NCI-H2081 treated with DMSO at 0.1 percent for 48 hours (cell line): ENCODE measurements around the gene MRPS35.
A peak's percentile ranks its signal among the peaks of the same experiment; 100 is the strongest.

ENCODE experiments used
- DNase-seq: peaks from one replicate; lab custom pipeline; 2025; lab: John Stamatoyannopoulos, UW

MRPS35 gene

DNA sequence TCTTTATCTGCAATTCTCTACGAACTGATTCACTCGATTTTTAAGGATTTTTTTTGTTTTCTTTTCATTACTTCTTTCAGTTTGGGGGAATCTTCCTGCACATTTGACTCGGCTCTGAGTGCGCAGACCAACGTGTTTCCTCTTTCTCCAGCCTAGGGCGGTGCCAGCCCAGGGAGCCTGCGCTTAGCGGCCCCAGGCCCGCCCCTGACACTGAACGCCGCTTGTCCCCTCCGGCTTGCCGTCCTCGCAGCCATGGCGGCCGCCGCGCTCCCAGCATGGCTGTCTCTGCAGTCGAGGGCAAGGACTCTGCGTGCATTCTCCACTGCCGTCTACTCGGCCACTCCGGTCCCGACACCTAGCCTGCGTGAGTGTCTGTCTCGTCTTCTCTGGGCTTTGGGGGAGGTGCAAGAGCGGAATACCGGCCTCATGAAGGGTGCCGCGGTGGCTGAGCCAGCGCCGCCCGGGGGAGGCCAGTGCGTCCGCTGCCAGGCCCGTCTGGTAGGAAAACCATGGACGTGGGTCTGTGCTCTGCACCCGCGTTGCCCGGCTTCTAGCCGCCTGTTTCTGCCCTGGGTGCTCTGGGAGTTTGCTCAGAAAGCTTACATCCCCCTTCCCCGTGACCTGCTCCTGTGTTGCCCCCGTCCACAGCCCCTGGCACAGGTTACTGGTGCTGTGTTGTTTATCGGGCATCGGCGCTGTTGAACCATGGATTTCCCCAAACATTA, at the start of gene MRPS35:
Gene MRPS35, plus strand, starts transcription at position 241 of the 725 bp plus-strand sequence. Its CDS starts 12 bp downstream, at position 253.
- DNase-seq, result peak; percentile 27

DNA sequence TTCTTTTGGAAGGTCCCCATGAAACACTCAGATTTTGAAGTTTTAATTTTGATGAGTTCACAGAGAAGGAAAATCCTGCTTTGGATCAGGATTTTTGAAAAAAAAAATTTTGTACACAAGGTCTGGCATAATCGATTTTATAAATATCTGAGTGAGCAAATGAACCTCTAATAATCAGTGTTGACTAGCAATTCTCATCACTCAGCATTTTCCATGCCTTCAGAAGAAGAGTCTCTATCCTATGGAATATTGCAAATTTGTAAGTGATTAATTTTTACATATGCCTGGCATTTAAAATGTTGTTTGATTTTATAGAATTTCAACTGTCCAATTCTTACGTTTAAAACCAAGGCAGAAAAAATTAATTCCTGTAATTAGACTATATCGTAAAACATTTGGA, 44.9 kb upstream of the MRPS35 start:
- DNase-seq, result no peak

- no peak for DNase-seq
Observed at GRCh38 chr12:27666510-27666909, 44.1 kb upstream of the MRPS35 start.

DNA sequence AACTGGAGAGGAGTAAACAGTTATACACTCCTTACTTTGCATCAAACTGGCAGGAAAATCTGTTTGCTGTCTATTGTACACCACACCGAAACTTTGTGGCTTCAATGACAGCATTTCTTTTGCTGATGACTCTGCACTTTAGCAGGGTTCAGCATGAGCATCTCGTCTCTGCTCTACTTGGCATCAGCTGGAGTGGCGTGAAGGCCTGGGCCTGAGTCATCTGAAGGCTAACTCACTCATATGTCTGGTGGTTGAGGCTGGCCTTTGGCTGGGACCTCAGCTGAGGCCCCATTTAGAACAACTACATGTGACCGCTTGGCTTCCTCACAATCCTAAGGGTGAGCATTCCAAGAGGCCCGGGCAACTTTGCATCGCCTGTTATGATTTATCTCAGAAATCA, 43.1 kb upstream of the MRPS35 start:
- no peak for DNase-seq

DNA sequence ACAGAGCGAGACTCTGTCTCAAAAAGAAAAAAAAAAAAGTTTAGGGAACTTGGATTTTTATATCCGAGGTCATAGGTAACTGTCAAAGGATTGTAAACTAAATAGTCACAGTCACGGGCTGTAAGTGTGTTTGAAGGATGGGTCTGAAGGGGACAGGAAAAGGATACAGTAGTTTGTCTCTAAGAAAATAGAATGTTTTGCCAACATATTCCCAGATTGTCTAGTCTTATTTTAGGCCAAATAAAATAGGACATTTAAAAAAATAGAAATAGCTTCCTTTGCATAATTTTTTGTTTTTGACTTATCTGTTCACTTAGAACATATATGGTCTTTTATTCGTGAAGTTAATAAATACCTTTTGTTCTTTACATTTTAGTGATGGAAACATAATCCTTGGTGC, 38.6 kb upstream of the MRPS35 start:
- no peak for DNase-seq

GRCh38 chr12:27672643-27673042, 38.0 kb upstream of the MRPS35 start:
- no peak for DNase-seq

GRCh38 chr12:27673101-27673718, 37.4 kb upstream of the MRPS35 start:
- DNase-seq, result no peak

- DNase-seq, result no peak
Observed at GRCh38 chr12:27674989-27675388, 35.6 kb upstream of the MRPS35 start.

DNA sequence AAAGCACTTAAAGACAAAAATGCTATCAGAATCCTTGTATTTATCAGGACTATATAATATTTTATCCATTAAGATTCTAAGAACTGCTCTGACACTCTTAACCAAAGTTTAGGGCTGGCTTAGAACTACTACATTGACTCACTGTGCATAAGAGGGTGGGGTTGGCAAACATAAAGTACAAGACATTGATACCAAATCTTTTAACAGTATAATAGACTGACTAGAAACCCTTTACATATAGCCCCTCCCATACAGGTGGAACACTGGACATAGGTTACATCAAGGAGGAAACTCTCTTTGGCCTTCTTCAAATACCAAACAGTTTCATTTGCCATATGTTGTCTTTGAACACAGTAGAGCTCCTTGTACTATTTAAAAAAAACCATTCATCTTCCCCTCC, 30.0 kb upstream of the MRPS35 start:
- no peak for DNase-seq

DNA sequence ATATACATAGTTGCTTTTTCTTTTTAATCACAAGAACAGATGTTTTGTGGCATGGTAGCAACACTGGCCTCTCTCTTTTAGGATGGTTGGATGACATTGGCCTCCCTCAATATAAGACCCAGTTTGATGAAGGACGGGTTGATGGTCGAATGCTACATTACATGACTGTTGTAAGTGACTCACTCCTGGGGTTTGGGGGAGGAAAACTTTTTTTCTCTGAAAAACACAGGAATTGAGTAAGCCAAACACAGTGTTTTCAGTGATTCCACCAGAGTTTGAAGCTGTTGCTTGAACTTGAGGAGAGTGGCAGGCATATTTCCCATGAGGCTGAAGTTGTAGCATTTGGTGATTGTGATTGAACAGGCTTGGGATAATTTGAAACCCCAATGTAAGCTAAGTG, 28.1 kb upstream of the MRPS35 start:
- DNase-seq, result no peak

GRCh38 chr12:27685274-27685673, 25.4 kb upstream of the MRPS35 start:
- no peak for DNase-seq

- DNase-seq, result no peak
Observed at GRCh38 chr12:27686147-27686546, 24.5 kb upstream of the MRPS35 start.

DNA sequence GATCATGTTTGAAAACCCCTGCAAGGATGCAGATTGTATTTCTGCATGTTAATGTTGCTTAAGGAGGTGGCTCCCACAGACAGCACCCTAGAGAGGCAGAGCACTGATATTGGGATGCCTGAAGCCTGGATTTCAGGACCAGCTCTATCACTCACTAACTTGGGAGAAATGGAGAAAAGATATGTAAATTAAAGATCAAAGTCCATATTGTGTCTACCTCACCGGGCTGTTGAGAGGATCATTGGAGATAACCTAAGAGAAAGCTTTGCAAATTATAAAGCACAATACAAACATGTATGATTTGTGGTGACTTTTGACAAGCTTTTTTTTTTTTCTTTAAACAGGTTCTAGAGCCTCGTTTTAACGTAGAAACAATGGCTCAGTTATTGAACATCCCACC, 22.0 kb upstream of the MRPS35 start:
- no peak for DNase-seq

DNA sequence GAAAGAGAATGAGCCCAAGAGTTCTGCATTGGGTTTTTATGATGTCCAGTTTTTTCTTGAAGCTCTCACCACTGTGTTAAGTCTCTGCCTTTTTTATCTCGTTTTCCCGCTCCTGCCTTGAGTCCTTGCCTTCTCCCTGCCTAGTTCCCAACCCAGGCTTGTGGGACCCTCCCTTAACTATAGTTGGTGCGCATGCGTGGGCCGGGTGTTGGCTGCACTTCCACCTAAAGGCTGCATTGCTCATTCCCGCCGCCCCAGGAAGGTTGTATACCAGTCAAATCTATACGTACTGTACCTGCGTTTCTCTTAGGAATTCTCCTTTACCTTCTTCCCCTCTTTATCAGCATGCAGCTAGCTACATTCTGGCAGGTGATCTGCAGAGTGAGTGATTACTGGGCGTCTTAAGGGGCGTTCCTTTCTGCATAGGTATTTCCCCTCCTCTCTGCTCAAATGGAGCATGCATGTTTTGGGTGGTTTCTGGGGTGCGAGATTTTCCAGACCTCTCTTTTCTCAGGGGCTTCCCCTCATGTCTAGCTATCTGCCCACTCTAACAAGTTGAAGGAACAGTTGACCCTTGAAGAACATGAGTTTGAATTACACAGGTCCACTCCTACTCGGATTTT, 21.0 kb upstream of the MRPS35 start:
- no peak for DNase-seq

DNA sequence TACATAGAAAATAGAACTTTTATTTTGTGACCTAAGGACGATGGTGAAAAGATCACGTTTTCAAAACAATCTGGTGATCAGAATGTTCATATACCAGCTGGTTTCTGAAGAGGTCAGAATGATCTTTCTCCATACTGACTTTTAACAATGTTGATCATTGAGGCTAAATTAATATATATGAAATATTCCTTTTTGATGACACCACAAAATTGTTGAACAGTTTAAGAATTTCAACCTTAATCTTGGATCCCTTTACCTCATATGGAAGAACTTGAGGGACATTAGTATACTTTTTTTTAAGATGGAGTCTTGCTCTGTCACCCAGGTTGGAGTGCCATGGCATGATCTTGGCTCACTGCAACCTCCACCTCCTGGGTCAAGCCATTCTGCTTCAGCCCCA, 17.2 kb upstream of the MRPS35 start:
- DNase-seq, result no peak

DNA sequence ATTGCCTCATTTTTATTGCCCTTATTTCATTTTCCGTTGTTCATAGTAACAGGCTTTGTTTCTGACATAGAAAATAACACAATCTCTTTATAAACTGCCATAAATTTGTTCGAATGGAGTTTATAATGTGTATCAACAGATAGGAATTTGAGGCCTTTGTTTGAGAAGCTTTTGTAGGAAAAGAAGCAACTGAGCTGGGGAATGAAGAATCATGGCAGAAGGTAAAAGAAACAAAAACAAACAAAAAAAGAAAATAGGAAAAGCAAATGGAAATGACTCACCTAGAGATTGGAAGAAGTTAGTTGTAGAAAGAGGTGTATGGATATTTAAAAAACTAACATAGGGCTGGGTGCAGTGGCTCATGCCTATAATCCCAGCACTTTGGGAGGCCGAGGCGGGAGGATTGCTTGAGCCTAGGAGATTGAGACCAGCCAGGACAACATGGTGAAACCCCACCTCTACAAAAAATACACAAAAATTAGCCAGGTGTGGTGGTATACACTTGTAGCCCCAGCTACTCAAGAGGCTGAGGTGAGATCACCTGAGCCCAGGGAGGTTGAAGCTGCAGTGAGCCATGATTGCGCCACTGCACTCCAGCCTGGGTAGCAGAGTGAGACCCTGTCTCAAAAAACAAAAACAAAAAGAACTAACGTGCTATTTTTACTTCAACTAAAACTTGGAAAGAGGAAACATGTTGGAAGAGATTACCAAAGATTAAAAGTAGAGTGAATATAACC, 14.9 kb upstream of the MRPS35 start:
- DNase-seq, result no peak

DNA sequence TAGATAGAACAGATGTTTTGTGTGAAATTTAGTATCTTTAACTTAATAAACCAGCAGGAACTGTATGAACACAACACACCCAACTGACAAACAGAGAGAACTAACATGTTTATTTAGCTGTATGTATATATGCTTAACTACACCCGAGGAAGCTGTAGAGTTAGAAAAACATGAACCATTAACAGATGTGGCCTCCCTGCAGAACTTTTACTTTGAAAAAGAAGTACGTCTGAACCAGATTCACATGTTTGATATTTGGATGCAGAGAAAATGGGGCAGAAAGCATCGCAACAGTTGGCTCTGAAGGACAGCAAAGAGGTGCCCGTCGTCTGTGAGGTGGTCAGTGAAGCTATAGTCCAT, 14.4 kb upstream of the MRPS35 start, which contains the start of gene REP15:
Gene REP15, plus strand, starts transcription at position 155 of the 360 bp plus-strand sequence. Its CDS starts 116 bp downstream, at position 271.
- DNase-seq, result no peak

DNA sequence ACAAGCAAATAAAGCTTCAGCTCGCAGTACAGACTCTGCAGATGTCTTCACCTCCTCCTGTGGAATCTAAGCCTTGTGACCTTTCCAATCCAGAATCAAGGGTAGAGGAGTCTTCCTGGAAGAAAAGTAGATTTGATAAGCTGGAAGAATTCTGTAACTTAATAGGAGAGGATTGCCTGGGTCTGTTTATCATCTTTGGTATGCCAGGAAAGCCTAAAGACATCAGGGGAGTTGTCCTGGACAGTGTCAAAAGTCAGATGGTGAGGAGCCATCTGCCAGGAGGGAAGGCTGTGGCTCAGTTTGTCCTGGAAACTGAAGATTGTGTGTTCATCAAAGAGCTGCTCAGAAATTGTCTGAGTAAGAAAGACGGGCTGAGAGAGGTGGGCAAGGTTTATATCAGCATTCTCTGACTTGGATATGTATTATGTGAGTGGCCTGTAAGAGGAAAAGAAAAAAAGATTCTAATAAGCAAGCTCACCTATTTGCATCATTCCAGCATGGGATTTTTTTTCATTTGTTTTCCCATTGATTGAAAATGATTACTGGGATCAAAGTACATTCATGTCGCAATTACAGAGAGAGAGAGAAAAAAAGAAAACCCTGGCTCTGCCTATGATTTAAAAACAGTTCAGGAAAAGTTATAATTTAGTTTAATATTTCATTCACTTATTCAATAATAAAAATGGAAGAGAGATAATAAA, 13.6 kb upstream of the MRPS35 start:
- no peak for DNase-seq

GRCh38 chr12:27703720-27704452, 6.7 kb upstream of the MRPS35 start:
- peak; percentile 17 for DNase-seq

- no peak for DNase-seq
Observed at GRCh38 chr12:27705263-27705662, 5.4 kb upstream of the MRPS35 start.

DNA sequence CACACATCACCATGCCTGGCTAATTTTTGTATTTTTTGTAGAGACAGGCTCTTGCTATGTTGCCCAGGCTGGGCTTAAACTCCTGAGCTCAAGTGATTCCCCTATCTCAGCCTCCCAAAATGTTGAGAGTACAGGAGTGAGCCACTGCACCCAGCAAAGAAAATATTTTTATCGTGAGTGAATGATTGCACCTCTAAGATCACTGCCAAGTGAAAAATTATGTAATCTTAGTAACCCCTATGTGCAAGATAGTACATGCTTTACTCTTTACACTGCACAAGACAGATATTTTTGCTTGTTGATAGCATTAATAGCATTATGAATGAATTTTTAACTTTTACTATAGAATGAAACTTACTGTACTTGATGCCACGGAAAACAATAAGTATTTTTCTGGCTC, 3.4 kb upstream of the MRPS35 start:
- no peak for DNase-seq
